Neural progenitor cell (in vitro differentiated cells): Measurements from ENCODE around the gene IL17RE. TPM values are rescaled to one million over a fixed set of nuclear protein-coding genes. Genes with fewer than 3 reads are reported as not detected.
"Not testable (repeated sequence)": the region's sequence is repeated elsewhere in the genome, so short reads cannot be mapped to it uniquely, and the experiment has no call there.

Experiments used
- DNase-seq: peaks from one replicate; pipeline ENCODE4 v3.0.0-alpha.2; 2016; ENCODE audit warnings: low spot score
- H2AFZ ChIP-seq: fragments of 200-600 bp; sonication (generic); replicated peaks from 2 replicates; pipeline ENCODE4 v1.6.1; 2016; ENCODE audit warnings: antibody characterized with exemption
- H3F3A ChIP-seq: fragments of 200-600 bp; sonication (generic); 2 replicates; pipeline ENCODE4 v1.6.1; 2016; ENCODE audit warnings: antibody characterized with exemption, low read depth
- H3K27ac ChIP-seq: fragments of 200-600 bp; sonication (generic); 2 replicates; pipeline ENCODE4 v1.5.1; 2016; ENCODE audit warnings: mild to moderate bottlenecking
- H3K27me3 ChIP-seq: fragments of 200-600 bp; sonication (generic); 2 replicates; pipeline ENCODE4 v1.6.1; 2016; ENCODE audit warnings: mild to moderate bottlenecking, moderate library complexity
- H3K36me3 ChIP-seq: fragments of 200-600 bp; sonication (generic); 2 replicates; pipeline ENCODE4 v1.5.1; 2016
- H3K4me1 ChIP-seq: fragments of 200-600 bp; sonication (generic); 2 replicates; pipeline ENCODE4 v1.6.1; 2016; ENCODE audit warnings: mixed run types
- H3K4me2 ChIP-seq: fragments of 200-600 bp; sonication (generic); 2 replicates; pipeline ENCODE4 v1.6.1; 2016
- H3K4me3 ChIP-seq: fragments of 200-600 bp; sonication (generic); 2 replicates; pipeline ENCODE4 v1.5.1; 2016
- H3K79me2 ChIP-seq: fragments of 200-600 bp; sonication (generic); 2 replicates; pipeline ENCODE4 v1.6.1; 2016; ENCODE audit warnings: low read depth
- H3K9ac ChIP-seq: fragments of 200-600 bp; sonication (generic); 2 replicates; pipeline ENCODE4 v1.6.1; 2016
- H3K9me3 ChIP-seq: fragments of 200-600 bp; sonication (generic); 2 replicates; pipeline ENCODE4 v1.5.1; 2016; ENCODE audit warnings: low read depth
- H4K20me1 ChIP-seq: fragments of 200-600 bp; sonication (generic); 2 replicates; pipeline ENCODE4 v1.6.1; 2016; ENCODE audit warnings: low read depth
- H3K27ac Mint-ChIP-seq: 3 replicates; pipeline ENCODE4 v1.8.0; 2021; ENCODE audit warnings: mixed read lengths
- H3K27me3 Mint-ChIP-seq: 2 replicates; pipeline ENCODE4 v1.8.0; 2022; ENCODE audit warnings: low read depth, mild to moderate bottlenecking, inconsistent platforms, moderate library complexity, mixed read lengths; ENCODE audit not compliant: insufficient read depth
- H3K36me3 Mint-ChIP-seq: 3 replicates; pipeline ENCODE4 v1.8.0; 2021; ENCODE audit warnings: mixed read lengths
- H3K4me1 Mint-ChIP-seq: 3 replicates; pipeline ENCODE4 v1.8.0; 2021; ENCODE audit warnings: mixed read lengths
- H3K4me3 Mint-ChIP-seq: 3 replicates; pipeline ENCODE4 v1.8.0; 2021; ENCODE audit warnings: mild to moderate bottlenecking, moderate library complexity, mixed read lengths
- H3K9me3 Mint-ChIP-seq: 3 replicates; pipeline ENCODE4 v1.8.0; 2020; ENCODE audit warnings: mixed read lengths
- EZH2 ChIP-seq: fragments of 200-600 bp; sonication (generic); IDR thresholded peaks from 2 replicates; pipeline ENCODE4 v1.6.1; 2017; ENCODE audit warnings: antibody characterized with exemption, mild to moderate bottlenecking, moderate library complexity
- EZH2phosphoT487 ChIP-seq: fragments of 200-600 bp; sonication (generic); IDR thresholded peaks from 2 replicates; pipeline ENCODE4 v1.6.1; 2017; ENCODE audit warnings: antibody characterized with exemption
- total RNA-seq: library from RNA; depleted of rRNA; stranded (reverse); fragments of >200 nt; gene quantifications from 2 replicates; pipeline ENCODE4 v1.2.3, GENCODE V29; 2015; ENCODE audit warnings: low replicate concordance
- TF ChIP-seq, protein P1 (sequence below): fragments of 200-600 bp; sonication (generic); IDR thresholded peaks from 2 replicates; pipeline ENCODE4 v1.5.1; 2017; ENCODE audit warnings: antibody characterized with exemption, mild to moderate bottlenecking

The IL17RE gene
- total RNA-seq, 1 donor from 2014 or later: not detected

GRCh38 chr3:9897408-9898372 lies 5.0 kb upstream of the IL17RE start:
- no peak overlapping the region for H3K4me2 ChIP-seq
- no peaks in the 10 kb centered on the region for H3K4me1 ChIP-seq
- H3K27me3 ChIP-seq: no peaks in the 10 kb centered on the region
- Mint-ChIP-seq H3K27me3 (no peaks in the 10 kb centered on the region), H3K27ac (peak overlapping the region; percentile 30), H3K4me3 (no peak overlapping the region), H3K4me1 (peaks cover 2% of the 10 kb centered on the region), H3K36me3 (peaks cover 19% of the 10 kb centered on the region), H3K9me3 (no peaks in the 10 kb centered on the region)
- H2AFZ ChIP-seq: no peak overlapping the region
- H3K9me3 ChIP-seq: no peaks in the 10 kb centered on the region
- peaks cover 16% of the 10 kb centered on the region for H3K79me2 ChIP-seq
- no peak overlapping the region for H3K27ac ChIP-seq
- TF ChIP-seq, protein P1, sequence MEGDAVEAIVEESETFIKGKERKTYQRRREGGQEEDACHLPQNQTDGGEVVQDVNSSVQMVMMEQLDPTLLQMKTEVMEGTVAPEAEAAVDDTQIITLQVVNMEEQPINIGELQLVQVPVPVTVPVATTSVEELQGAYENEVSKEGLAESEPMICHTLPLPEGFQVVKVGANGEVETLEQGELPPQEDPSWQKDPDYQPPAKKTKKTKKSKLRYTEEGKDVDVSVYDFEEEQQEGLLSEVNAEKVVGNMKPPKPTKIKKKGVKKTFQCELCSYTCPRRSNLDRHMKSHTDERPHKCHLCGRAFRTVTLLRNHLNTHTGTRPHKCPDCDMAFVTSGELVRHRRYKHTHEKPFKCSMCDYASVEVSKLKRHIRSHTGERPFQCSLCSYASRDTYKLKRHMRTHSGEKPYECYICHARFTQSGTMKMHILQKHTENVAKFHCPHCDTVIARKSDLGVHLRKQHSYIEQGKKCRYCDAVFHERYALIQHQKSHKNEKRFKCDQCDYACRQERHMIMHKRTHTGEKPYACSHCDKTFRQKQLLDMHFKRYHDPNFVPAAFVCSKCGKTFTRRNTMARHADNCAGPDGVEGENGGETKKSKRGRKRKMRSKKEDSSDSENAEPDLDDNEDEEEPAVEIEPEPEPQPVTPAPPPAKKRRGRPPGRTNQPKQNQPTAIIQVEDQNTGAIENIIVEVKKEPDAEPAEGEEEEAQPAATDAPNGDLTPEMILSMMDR: no peak
- TF ChIP-seq EZH2phosphoT487 (no peak), EZH2 (no peak)
- no peaks in the 10 kb centered on the region for H3K36me3 ChIP-seq
- no peak overlapping the region for H3K4me3 ChIP-seq
- peaks cover 10% of the 10 kb centered on the region for H3F3A ChIP-seq
- H4K20me1 ChIP-seq: peaks cover 11% of the 10 kb centered on the region
- H3K9ac ChIP-seq: no peak overlapping the region
- DNase-seq: no peak

DNA sequence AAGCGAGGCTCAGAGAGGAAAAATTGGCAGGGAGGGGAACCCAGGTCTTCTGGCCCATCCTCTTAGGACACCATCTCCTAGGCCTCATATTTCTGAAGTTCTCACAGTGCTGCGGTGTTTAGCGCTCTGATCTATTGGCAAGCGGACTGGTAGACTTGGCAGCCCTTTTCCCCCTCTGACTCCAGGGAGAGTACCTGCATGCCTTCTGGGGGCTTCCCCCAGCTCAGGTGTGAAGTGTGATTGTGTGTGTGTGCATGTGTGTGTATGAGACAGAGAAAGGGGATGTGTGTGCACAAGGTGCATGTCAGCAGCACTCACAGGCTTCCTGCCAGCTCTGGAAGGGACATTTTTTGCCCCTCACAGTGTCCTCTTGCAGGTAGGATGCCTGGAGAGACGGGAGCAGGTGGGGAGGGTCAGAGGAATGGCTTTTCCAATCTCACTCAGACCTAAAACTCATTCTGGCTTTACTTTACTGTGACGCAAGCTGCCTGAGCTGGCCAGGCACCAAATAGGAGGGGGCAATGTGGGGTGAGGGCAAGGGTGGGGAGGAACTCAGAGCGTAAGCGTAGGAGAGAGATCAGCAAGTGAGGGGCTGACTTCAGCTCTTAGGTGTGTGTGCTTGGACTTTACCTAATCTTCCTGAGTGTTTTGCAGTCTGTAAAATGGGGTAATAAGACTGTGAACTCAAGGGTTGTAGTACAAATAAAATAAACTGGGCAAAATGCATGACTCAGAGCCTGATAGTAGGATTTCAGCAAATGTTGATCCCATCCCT lies 4.0 kb upstream of the IL17RE start:
- DNase-seq: no peak
- no peak overlapping the region for H3K27ac Mint-ChIP-seq

DNA sequence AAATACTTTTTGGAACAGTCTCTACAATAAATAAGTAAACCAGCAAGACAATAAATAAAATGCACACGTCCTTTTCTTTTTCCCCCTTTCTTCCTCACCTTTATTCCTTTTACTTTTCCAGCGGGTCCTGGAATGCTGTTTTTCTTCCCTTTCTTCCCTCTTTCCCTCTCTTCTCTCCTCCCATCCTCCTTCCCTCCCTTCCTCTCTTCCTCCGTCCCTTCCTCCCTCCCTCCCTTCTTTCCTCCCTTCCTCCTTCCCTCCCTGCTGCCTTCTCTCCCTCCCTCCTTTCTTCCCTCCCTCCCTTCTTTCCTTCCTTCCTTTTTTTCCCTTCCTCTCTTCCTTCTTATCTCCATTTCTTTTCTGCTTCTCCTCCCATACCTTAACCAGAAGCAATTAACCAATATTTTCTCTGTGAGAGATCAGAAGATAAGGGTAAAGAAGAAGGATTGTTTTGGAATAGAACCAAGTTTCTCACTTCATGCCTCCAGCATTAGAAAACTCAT lies 3.3 kb upstream of the IL17RE start:
- Histone ChIP-seq H3F3A (peaks cover 7% of the 10 kb centered on the region), H3K27ac (no peak overlapping the region), H3K4me2 (no peak overlapping the region), H3K79me2 (no peaks in the 10 kb centered on the region), H3K4me1 (no peaks in the 10 kb centered on the region), H2AFZ (no peak overlapping the region), H3K4me3 (no peak overlapping the region), H3K36me3 (no peaks in the 10 kb centered on the region), H3K9ac (no peak overlapping the region), H3K9me3 (no peaks in the 10 kb centered on the region), H3K27me3 (no peaks in the 10 kb centered on the region), H4K20me1 (no peaks in the 10 kb centered on the region)
- no peak for DNase-seq
- TF ChIP-seq EZH2 (no peak), EZH2phosphoT487 (no peak)
- TF ChIP-seq, protein P1: no peak
- H3K27ac Mint-ChIP-seq: no peak overlapping the region
- peaks cover 9% of the 10 kb centered on the region for H3K4me1 Mint-ChIP-seq
- H3K27me3 Mint-ChIP-seq: no peaks in the 10 kb centered on the region
- H3K9me3 Mint-ChIP-seq: no peaks in the 10 kb centered on the region
- peaks cover 6% of the 10 kb centered on the region for H3K36me3 Mint-ChIP-seq
- H3K4me3 Mint-ChIP-seq: no peak overlapping the region

More for the DNA sequence above, 4.0 kb upstream of the IL17RE start:
- H2AFZ ChIP-seq: no peak overlapping the region
- Mint-ChIP-seq H3K4me3 (peak overlapping the region; percentile 27), H3K4me1 (peaks cover 9% of the 10 kb centered on the region), H3K27me3 (no peaks in the 10 kb centered on the region), H3K9me3 (no peaks in the 10 kb centered on the region), H3K36me3 (peaks cover 12% of the 10 kb centered on the region)
- TF ChIP-seq EZH2 (no peak), EZH2phosphoT487 (no peak)
- TF ChIP-seq, protein P1: no peak
- no peaks in the 10 kb centered on the region for H3K9me3 ChIP-seq
- H3K4me3 ChIP-seq: no peak overlapping the region
- H3K9ac ChIP-seq: no peak overlapping the region
- H3K36me3 ChIP-seq: no peaks in the 10 kb centered on the region
- no peak overlapping the region for H3K27ac ChIP-seq
- peaks cover 10% of the 10 kb centered on the region for H3F3A ChIP-seq
- H3K4me2 ChIP-seq: no peak overlapping the region
- H3K79me2 ChIP-seq: peaks cover 6% of the 10 kb centered on the region
- peaks cover 3% of the 10 kb centered on the region for H4K20me1 ChIP-seq
- H3K4me1 ChIP-seq: no peaks in the 10 kb centered on the region
- no peaks in the 10 kb centered on the region for H3K27me3 ChIP-seq

DNA sequence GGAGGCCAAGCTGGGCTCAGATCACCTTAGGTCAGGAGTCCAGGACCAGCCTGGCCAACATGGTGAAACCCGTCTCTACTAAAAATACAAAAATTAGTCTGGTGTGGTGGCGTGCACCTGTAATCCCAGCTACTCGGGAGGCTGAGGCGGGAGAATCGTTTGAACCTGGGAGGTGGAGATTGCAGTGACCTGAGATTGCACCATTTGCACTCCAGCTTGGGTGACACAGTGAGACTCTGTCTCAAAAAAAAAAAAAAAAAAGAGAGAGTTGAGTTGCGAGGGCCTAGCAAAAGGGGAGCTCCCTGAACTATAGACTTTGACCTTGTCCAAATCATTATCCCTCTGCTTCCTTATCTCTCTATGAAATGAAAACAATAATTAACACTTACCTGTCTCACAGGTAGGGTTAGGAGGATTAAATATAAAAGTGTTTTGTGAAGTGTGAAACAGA lies 1.7 kb upstream of the IL17RE start:
- H3K36me3 ChIP-seq: not testable (repeated sequence)

More for the DNA sequence above, 1.7 kb upstream of the IL17RE start:
- not testable (repeated sequence) for H3K4me1 Mint-ChIP-seq, H3K4me1 ChIP-seq, H4K20me1 ChIP-seq, H3K9me3 ChIP-seq, H3K36me3 Mint-ChIP-seq, H3K4me3 ChIP-seq, H3K4me3 Mint-ChIP-seq, H3K79me2 ChIP-seq, H3K9ac ChIP-seq, H3K4me2 ChIP-seq, H2AFZ ChIP-seq, H3K27ac ChIP-seq, H3K27me3 Mint-ChIP-seq, H3K27ac Mint-ChIP-seq, H3K27me3 ChIP-seq, DNase-seq, H3K9me3 Mint-ChIP-seq, H3F3A ChIP-seq
